ENCODE data around the gene VN1R4.
"Not testable (repeated sequence)": the region's sequence is repeated elsewhere in the genome, so short reads cannot be mapped to it uniquely, and the experiment has no call there.

Gene VN1R4

GRCh38 chr19:53267623-53268022 is at the start of gene VN1R4:
Gene VN1R4, minus strand, starts transcription at chr19:53267723. Its CDS starts 58 bp downstream, at chr19:53267665.
- DNase-seq = not testable (repeated sequence)

DNA sequence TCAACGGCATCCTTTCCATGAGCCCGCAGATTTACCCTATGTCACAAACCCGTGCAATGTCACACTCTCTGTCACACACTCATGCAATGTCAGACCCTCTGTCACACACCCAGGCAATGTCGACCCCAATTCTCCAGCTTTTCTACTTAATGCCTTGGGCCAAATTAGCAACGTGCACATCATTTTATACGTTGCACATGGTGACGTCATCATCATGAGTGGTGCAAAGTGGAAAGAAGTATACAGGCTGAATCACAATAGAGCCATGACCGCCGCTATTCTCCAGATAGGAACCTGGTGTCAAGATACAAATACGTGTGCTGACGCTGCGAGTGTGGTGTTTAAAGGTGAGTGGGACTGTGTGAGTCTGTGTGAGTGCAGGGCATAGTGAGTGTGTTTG is 44.4 kb upstream of the VN1R4 start:
- DNase-seq = no peak

GRCh38 chr19:53311044-53311443 is 43.5 kb upstream of the VN1R4 start:
- no peak for DNase-seq

DNA sequence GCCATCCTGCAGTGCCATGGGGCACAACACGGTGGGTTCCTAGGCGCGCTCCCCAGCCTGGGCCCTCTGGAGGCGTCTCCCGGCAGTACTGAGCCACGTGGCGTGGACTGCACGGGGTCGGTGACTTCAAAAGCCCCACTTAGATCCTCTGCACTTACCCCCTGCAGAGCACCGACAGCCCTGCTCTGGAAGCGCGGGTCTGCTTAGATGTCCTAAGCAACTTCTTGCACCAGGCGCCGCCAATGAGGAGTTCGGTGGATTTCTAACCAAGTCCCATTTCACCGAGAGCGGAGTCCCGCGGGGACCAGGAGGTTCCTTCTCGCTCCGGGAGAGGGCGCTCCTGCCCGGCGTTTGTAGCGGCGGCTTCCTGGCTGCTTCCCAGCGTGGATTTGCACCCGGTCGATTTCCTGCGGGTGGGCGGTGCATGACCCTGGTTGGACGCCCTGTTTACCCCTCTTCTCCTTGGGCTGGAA is 40.9 kb upstream of the VN1R4 start:
- DNase-seq = peak; percentile 1

- DNase-seq = not testable (repeated sequence)
Measured at GRCh38 chr19:53301341-53301740, 33.8 kb upstream of the VN1R4 start.

DNA sequence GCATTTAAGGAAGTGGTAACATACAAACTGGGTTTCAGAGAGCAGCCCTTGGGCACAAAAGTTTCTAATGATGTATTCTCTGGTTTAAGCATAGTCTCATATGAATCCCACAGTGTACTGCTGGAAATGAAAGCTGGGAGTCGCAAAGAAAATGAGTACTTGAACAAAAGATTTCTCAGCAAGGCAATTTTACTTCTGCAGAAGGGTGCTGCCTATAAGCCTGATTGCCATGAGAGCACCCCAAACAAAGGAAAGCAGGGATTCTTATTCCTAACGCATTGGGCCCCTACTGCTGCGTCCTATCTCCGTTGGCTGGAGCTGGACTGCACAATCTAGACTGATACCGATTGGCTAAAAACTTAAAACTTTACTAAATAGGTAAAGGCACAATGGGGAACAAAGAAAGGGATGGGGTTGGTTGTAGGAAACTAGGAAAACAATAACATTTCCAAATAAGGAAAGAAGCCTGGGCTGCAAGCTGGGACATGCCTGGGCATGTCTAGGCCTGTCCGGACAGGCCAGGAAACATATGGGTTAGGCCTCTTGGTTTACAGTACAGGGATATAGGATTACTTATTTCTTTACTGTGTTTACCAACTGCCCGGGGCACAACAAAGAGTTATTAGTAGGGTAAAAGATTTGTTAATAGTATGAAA is 27.4 kb upstream of the VN1R4 start:
- DNase-seq = no peak

DNA sequence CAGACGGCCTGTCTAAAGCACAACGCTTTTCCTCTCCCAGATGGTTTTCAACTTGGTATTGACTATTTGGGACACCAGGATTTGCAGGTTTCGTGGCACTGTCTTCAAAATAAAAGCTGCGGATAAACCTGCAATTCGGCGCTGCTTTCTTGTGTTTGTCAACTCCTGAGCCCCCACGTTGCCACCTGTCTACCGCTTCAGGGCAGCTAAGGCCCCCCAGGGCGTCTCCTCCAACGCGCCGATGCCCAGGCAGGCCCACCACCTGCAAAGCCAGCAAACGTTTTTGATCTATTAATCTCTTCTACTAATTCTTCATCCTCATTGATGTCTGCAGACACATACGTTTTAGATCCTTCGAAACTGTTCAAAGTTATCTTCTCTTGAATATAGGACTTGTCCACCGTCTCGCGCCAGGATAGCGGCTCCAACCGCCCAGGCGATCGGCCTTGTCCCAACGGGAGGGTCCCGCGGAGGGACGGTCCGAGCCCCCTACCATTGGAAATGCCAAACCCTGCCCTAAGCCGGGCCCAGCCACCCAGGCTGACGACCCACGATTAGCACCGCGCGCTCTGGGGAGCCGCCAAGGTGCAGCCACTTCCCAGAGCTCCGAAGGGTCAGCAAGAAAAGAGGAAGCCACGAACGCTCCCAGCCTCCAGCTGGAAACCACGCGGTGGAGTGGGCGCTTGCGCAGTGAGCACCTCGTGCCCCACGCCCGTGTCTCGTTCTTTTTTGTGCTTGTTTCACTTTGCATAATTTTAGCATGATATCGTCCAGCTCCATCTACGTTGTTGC is 23.4 kb upstream of the VN1R4 start:
- DNase-seq = no peak

DNA sequence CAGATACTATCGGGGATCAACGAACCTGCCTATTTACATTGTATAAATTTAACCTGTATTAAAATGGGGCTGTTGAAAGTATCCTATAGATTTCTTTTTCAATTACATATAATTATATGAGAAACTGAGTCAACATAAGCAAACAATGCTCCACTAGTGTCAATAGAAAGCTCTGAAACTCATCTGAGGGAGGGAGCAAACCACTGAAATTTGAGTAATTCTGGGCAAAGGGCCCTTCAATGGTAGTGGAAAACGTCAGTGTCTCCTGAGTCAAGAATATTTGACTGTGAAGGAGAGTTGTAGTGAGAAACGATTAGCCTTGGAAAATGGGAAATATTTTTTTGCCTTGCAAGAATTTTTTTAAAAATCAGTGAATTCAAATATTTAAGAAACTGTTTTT is 17.6 kb upstream of the VN1R4 start:
- no peak for DNase-seq

- DNase-seq = not testable (repeated sequence)
Measured at GRCh38 chr19:53281947-53282346, 14.4 kb upstream of the VN1R4 start.

DNA sequence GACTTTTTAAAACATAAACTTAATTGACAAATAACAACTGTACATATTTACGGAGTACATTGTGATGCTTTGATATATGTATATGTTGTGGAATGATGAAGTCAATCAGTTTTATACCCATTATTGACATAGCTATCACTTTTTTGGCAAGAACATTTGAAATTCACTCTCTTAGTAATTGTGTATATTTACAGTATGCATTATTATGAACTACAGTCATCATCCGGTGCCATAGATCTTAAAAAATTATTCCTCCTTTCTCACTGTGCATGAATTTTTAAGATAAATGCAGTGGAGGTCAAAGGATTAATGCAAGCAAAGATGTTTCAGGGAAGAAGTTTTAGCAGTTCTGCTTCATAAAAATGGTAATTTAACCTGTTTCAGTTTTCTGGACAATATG is 8.0 kb upstream of the VN1R4 start:
- DNase-seq = no peak

DNA sequence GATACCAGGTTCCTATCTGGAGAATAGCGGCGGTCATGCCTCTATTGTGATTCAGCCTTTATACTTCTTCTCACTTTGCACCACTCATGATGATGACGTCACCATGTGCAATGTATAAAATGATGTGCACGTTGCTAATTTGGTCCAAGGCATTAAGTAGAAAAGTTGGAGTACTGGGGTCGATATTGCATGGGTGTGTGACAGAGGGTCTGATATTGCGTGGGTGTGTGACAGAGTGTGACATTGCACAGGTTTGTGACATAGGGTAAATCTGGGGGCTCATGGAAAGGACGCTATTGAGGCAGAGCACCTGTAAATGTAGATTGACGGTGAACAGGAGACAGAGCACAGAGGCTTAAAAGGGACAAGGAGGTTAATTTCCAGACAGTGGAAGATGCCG is 4.5 kb upstream of the VN1R4 start:
- no peak for DNase-seq

- not testable (repeated sequence) for DNase-seq
Measured at GRCh38 chr19:53269861-53270260, 2.3 kb upstream of the VN1R4 start.

DNA sequence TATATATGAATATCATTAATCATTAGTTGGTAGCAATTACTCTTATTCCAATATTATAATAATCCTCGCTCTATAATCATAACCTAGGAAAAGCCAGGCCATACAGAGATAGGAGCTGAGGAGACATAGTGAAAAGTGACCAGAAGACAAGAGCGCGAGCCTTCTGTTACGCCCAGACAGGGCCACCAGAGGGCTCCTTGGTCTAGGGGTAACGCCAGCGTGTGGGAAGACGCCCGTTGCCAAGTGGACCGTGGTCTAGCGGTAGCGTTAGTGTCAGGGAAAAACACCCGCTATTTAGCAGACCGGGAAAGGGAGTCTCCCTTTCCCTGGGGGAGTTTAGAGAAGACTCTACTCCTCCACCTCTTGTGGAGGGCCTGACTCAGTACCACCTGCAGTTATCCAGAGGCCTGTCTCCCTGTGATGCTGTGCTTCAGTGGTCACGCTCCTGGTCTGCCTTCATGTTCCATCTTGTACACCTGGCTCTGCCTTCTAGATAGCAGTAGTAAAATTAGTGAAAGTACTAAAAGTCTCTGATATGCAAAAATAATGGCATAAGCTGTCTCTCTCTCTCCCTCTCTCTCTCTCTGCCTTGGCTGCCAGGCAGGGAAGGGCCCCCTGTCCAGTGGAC is 9.7 kb downstream of the VN1R4 start, which contains the start of gene VN1R2:
VN1R2 (plus strand) TSS at position 578 of the 628 bp plus-strand sequence. CDS start 84 bp downstream, outside the sequence.
- not testable (repeated sequence) for DNase-seq

- peak; percentile 85 for DNase-seq
Measured at GRCh38 chr19:53254411-53255341, 12.8 kb downstream of the VN1R4 start, which contains the start of gene ZNF677. Gene ZNF677, minus strand, starts transcription at chr19:53254873. Its CDS starts 3,323 bp downstream, at chr19:53251550.

GRCh38 chr19:53246498-53246897 is 21.0 kb downstream of the VN1R4 start:
- DNase-seq = no peak

DNA sequence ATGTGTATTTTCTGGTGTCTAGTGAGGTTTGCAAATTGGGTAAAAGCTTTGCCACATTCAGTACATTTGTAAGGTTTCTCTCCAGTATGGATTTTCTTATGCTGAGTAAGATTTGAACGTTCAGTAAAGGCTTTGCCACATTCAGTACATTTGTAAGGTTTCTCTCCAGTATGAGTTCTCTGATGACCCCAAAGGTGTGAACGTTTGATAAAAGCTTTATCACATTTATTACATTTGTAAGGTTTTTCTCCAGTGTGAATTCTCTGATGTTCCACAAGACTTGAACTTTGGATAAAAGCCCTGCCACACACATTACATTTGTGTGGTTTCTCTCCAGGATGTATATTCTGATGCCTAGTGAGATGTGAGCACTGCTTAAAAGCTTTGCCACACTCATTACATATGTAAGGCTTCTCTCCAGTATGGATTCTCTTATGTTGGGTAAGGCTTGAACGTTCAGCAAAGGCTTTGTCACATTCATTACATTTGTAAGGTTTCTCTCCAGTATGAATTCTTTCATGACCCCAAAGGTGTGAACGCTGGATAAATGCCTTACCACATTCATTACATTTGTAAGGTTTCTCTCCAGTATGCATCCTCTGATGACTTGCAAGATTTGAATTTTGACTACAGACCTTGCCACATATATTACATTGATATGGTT is 30.3 kb downstream of the VN1R4 start:
- no peak for DNase-seq

DNA sequence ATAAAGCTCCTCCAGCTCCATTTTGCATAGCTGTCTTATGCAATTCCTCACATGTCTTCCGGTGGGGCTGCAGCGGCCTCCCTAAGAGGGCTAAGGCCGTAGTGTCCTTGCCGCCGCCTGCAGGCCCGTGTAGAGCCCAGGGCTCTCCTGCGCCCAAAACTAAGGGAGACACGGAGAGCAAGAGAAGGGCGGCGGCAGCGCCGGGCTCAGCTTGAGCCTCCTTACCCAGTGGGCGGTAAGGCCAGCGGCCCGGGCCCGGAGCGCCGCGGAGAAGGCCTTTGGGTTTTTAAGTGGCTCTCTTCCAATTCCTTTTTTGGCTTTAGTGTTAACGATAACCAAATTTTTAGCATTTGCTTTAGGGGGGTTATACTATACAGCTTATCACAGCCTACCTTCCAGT is 42.9 kb downstream of the VN1R4 start:
- DNase-seq = no peak

GRCh38 chr19:53222716-53223115 is 44.8 kb downstream of the VN1R4 start:
- not testable (repeated sequence) for DNase-seq

All from CD4-positive, alpha-beta T cell treated with Interleukin-17A for 1 hour (primary cell).